Endothelial cell (in vitro differentiated cells): ENCODE data around the gene UBC. TPM values are rescaled to one million over a fixed set of nuclear protein-coding genes. Genes with fewer than 3 reads are reported as not detected.
"Not testable (repeated sequence)": the region's sequence is repeated elsewhere in the genome, so short reads cannot be mapped to it uniquely, and the experiment has no call there.

Source experiments
- DNase-seq: peaks from one replicate; pipeline ENCODE4 v3.0.0; 2021; ENCODE audit warnings: low spot score
- H3K27ac Mint-ChIP-seq: one replicate; pipeline ENCODE4 v1.8.0; 2021; ENCODE audit warnings: mixed read lengths, inconsistent platforms; ENCODE audit not compliant: unreplicated experiment
- H3K27me3 Mint-ChIP-seq: one replicate; pipeline ENCODE4 v1.8.0; 2021; ENCODE audit warnings: mild to moderate bottlenecking, moderate library complexity, mixed read lengths, inconsistent platforms; ENCODE audit not compliant: unreplicated experiment
- H3K36me3 Mint-ChIP-seq: one replicate; pipeline ENCODE4 v1.8.0; 2021; ENCODE audit warnings: mild to moderate bottlenecking, low read depth, mixed read lengths, inconsistent platforms; ENCODE audit not compliant: unreplicated experiment
- H3K4me1 Mint-ChIP-seq: one replicate; pipeline ENCODE4 v1.8.0; 2021; ENCODE audit warnings: mild to moderate bottlenecking, mixed read lengths, inconsistent platforms; ENCODE audit not compliant: unreplicated experiment
- H3K4me3 Mint-ChIP-seq: one replicate; pipeline ENCODE4 v1.8.0; 2021; ENCODE audit warnings: mild to moderate bottlenecking, mixed read lengths, inconsistent platforms; ENCODE audit not compliant: unreplicated experiment
- H3K9me3 Mint-ChIP-seq: one replicate; pipeline ENCODE4 v1.8.0; 2021; ENCODE audit warnings: mixed read lengths, inconsistent platforms; ENCODE audit not compliant: unreplicated experiment
- CTCF ChIP-seq: fragments of 200-600 bp; sonication (generic); IDR thresholded peaks from one replicate; pipeline ENCODE4 v1.5.0; 2021; ENCODE audit warnings: antibody characterized with exemption; ENCODE audit not compliant: unreplicated experiment
- total RNA-seq: library from RNA; stranded (reverse); fragmentation: NEBNext Ultra II Directional; extraction: Animal tissue kit (Norgen Biotek cat#: 25700); gene quantifications from one replicate; pipeline ENCODE4 v1.2.1, GENCODE V29; 2021; ENCODE audit not compliant: unreplicated experiment

The UBC gene
- total RNA-seq, 1 donor from 2014 or later: 765 TPM

- H3K36me3 Mint-ChIP-seq: no peaks in the 10 kb centered on the region
- no peaks in the 10 kb centered on the region for H3K9me3 Mint-ChIP-seq
- H3K4me3 Mint-ChIP-seq: no peak overlapping the region
- H3K27ac Mint-ChIP-seq: no peak overlapping the region
- no peak for DNase-seq
- H3K4me1 Mint-ChIP-seq: no peaks in the 10 kb centered on the region
- H3K27me3 Mint-ChIP-seq: peaks cover 1% of the 10 kb centered on the region
- no peak for TF ChIP-seq CTCF
These were observed 15.5 kb downstream of the UBC start for GRCh38 chr12:124898923-124899294.

GRCh38 chr12:124898200-124898922 is 16.1 kb downstream of the UBC start:
- no peak overlapping the region for H3K4me3 Mint-ChIP-seq
- H3K4me1 Mint-ChIP-seq: no peaks in the 10 kb centered on the region
- H3K36me3 Mint-ChIP-seq: no peaks in the 10 kb centered on the region
- TF ChIP-seq CTCF: peak; percentile 34
- peaks cover 1% of the 10 kb centered on the region for H3K27me3 Mint-ChIP-seq
- no peak overlapping the region for H3K27ac Mint-ChIP-seq
- DNase-seq: peak; percentile 35
- H3K9me3 Mint-ChIP-seq: no peaks in the 10 kb centered on the region

- H3K4me3 Mint-ChIP-seq: no peak overlapping the region
- no peak for TF ChIP-seq CTCF
- H3K27ac Mint-ChIP-seq: no peak overlapping the region
These were observed 18.0 kb downstream of the UBC start for GRCh38 chr12:124896461-124896860.

GRCh38 chr12:124893792-124894516 is 20.5 kb downstream of the UBC start:
- Mint-ChIP-seq H3K27me3 (no peaks in the 10 kb centered on the region), H3K4me3 (no peak overlapping the region), H3K9me3 (no peaks in the 10 kb centered on the region), H3K36me3 (no peaks in the 10 kb centered on the region), H3K27ac (no peak overlapping the region), H3K4me1 (no peaks in the 10 kb centered on the region)
- DNase-seq: no peak
- no peak for TF ChIP-seq CTCF

More at GRCh38 chr12:124896461-124896860, 18.0 kb downstream of the UBC start:
- Mint-ChIP-seq H3K27me3 (peaks cover 1% of the 10 kb centered on the region), H3K9me3 (no peaks in the 10 kb centered on the region), H3K36me3 (no peaks in the 10 kb centered on the region), H3K4me1 (no peaks in the 10 kb centered on the region)
- DNase-seq: no peak

- Mint-ChIP-seq H3K4me3 (no peak overlapping the region), H3K4me1 (no peaks in the 10 kb centered on the region), H3K9me3 (no peaks in the 10 kb centered on the region), H3K27ac (no peak overlapping the region), H3K36me3 (no peaks in the 10 kb centered on the region), H3K27me3 (peaks cover 2% of the 10 kb centered on the region)
- no peak for DNase-seq
- TF ChIP-seq CTCF: no peak
These were observed 26.2 kb downstream of the UBC start for GRCh38 chr12:124888260-124888659.

GRCh38 chr12:124887766-124888165 is 26.7 kb downstream of the UBC start:
- H3K9me3 Mint-ChIP-seq, H3K27me3 Mint-ChIP-seq, H3K4me3 Mint-ChIP-seq, H3K27ac Mint-ChIP-seq, H3K4me1 Mint-ChIP-seq, H3K36me3 Mint-ChIP-seq, DNase-seq: not testable (repeated sequence)
